Colonic mucosa (tissue), 4 donors: ENCODE measurements around the gene FAAH. TPM values are rescaled to one million over a fixed set of nuclear protein-coding genes. Genes with fewer than 3 reads are reported as not detected.

Experiments used
- DNase-seq: peaks from one replicate; pipeline ENCODE4 v3.0.0-alpha.2; 2020
- H3K27ac ChIP-seq: fragments of 200-600 bp; one replicate; pipeline ENCODE4 v1.8.0; 2021
- H3K27me3 ChIP-seq: fragments of 200-600 bp; one replicate; pipeline ENCODE4 v1.8.0; 2021
- H3K36me3 ChIP-seq: fragments of 200-600 bp; one replicate; pipeline ENCODE4 v1.8.0; 2021
- H3K4me1 ChIP-seq: fragments of 200-600 bp; one replicate; pipeline ENCODE4 v1.8.0; 2021; ENCODE audit warnings: mild to moderate bottlenecking
- H3K4me3 ChIP-seq: fragments of 200-600 bp; one replicate; pipeline ENCODE4 v1.8.0; 2021
- H3K9ac ChIP-seq, 2 donors: one replicate each; pipeline ENCODE4 v1.7.0; 2013; ENCODE audit warnings: control low read depth in 2 of 2, low read depth in 2 of 2, low read length in 2 of 2
- H3K9me3 ChIP-seq: fragments of 200-600 bp; one replicate; pipeline ENCODE4 v1.8.0; 2021
- CTCF ChIP-seq: fragments of 200-600 bp; IDR thresholded peaks from one replicate; pipeline ENCODE4 v1.8.0; 2022; ENCODE audit warnings: antibody characterized with exemption, mild to moderate bottlenecking
- intact Hi-C: fragments of 100-400 bp; cut with DNase I; formaldehyde crosslinking; loops from one replicate; pipeline ENCODE4 v1.14.1; 2022
- total RNA-seq, 2 donors: library from RNA; stranded (reverse); fragmentation: NEBNext Ultra II Directional in 1 of 2; extraction: Animal tissue kit (Norgen Biotek cat#: 25700) in 1 of 2; gene quantifications; one replicate each; pipeline ENCODE4 v1.2.1, GENCODE V29; 2021
- donor health status: healthy.
- donor health status: DM: no; HTN: no; CAD: no.
- donor health status: DM: no; HTN: no; CAD: no.

The FAAH gene
- total RNA-seq, 2 donors from 2014 or later, result 70.0 to 117 TPM

- H3K27ac ChIP-seq, result no peak overlapping the region
- no peak for DNase-seq
- no peaks in the 10 kb centered on the region for H3K36me3 ChIP-seq
- no peak overlapping the region for H3K4me3 ChIP-seq
- no peaks in the 10 kb centered on the region for H3K4me1 ChIP-seq
- TF ChIP-seq CTCF, result no peak
- intact Hi-C loops, result no loop called here
- no peak overlapping the region for H3K9ac ChIP-seq
- no peaks in the 10 kb centered on the region for H3K9me3 ChIP-seq
- H3K27me3 ChIP-seq, result no peaks in the 10 kb centered on the region
Observed at GRCh38 chr1:46410156-46411009, 16.3 kb downstream of the FAAH start.

- H3K27me3 ChIP-seq, result no peaks in the 10 kb centered on the region
- DNase-seq, result no peak
- H3K36me3 ChIP-seq, result no peaks in the 10 kb centered on the region
- H3K4me3 ChIP-seq, result no peak overlapping the region
- H3K4me1 ChIP-seq, result no peaks in the 10 kb centered on the region
- no peaks in the 10 kb centered on the region for H3K9me3 ChIP-seq
- intact Hi-C loops, result no loop called here
- no peak overlapping the region for H3K9ac ChIP-seq
- no peak for TF ChIP-seq CTCF
- no peak overlapping the region for H3K27ac ChIP-seq
Observed at GRCh38 chr1:46411010-46411405, 16.9 kb downstream of the FAAH start.

- no peak overlapping the region for H3K4me3 ChIP-seq
- H3K27ac ChIP-seq, result no peak overlapping the region
- H3K4me1 ChIP-seq, result no peaks in the 10 kb centered on the region
- intact Hi-C loops, result no loop called here
- no peaks in the 10 kb centered on the region for H3K9me3 ChIP-seq
- H3K27me3 ChIP-seq, result no peaks in the 10 kb centered on the region
- no peak for TF ChIP-seq CTCF
- DNase-seq, result no peak
- no peak overlapping the region for H3K9ac ChIP-seq
- no peaks in the 10 kb centered on the region for H3K36me3 ChIP-seq
Observed at GRCh38 chr1:46411601-46412341, 17.7 kb downstream of the FAAH start.

- Histone ChIP-seq H3K9me3 (no peaks in the 10 kb centered on the region), H3K9ac (no peak overlapping the region), H3K27me3 (no peaks in the 10 kb centered on the region), H3K27ac (no peak overlapping the region), H3K4me3 (no peak overlapping the region), H3K36me3 (no peaks in the 10 kb centered on the region), H3K4me1 (no peaks in the 10 kb centered on the region)
- no peak for DNase-seq
- intact Hi-C loops, result no loop called here
- no peak for TF ChIP-seq CTCF
Observed at GRCh38 chr1:46412893-46413595, 18.9 kb downstream of the FAAH start.

- no peak for DNase-seq
- no peaks in the 10 kb centered on the region for H3K9me3 ChIP-seq
- H3K9ac ChIP-seq, result no peak overlapping the region
- H3K4me1 ChIP-seq, result no peaks in the 10 kb centered on the region
- TF ChIP-seq CTCF, result no peak
- intact Hi-C loops, result no loop called here
- H3K4me3 ChIP-seq, result no peak overlapping the region
- H3K36me3 ChIP-seq, result no peaks in the 10 kb centered on the region
- H3K27me3 ChIP-seq, result no peaks in the 10 kb centered on the region
- no peak overlapping the region for H3K27ac ChIP-seq
Observed at GRCh38 chr1:46413596-46413985, 19.5 kb downstream of the FAAH start.
